ENCODE data around the gene CTSE. TPM values are rescaled to one million over a fixed set of nuclear protein-coding genes. Genes with fewer than 3 reads are reported as not detected.

CTSE gene
- total and polyA plus RNA-seq, 2 of the 13 experiments (the other 11 are each of a cell fraction or from before 2014, with no cell fraction given): 0.50 to 0.69 TPM

DNA sequence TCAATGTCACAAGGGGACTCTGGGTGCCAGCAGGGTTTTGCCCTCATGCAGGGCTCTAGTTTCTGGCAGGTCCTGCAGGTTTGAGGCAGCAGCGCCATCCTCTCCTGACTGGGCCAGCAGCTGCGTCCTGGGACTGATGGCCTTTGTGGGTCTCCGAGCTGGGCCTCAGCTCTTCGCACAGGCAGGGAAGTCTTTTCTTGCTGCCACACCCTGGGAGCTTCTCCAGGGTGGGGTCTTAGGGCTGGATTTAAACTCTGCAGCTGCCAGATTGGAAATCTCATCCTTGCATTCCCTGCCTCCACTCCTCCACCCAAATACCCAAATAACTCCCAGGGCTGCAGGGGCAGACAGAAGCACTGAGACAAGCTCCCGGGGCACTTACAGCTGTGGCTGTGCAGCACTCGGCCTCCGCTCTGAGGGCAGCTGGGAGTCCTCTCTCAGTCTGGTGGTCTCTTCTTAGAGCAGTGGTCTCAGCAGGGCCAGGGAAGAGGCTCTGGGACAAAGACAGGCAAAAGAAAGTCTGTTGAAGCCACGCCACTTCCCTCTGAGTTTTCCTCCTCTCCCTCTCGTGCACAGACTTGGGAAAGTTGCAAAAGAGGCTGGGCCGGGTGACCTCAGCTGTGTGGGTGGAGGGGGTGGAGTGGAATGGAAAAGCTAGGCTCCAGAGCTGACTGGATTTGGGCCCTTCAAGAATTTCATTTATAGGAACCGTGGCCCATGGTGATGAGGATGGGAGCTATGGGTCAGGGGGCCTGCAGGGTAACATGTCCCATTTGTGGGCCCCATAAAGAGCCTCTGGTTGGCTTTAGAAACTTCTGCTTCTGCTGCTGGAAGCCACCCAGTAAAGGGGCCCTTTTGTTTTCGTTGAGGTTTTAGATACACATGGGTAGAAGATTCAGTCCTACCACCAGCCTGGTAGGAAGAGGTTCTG is 20.6 kb downstream of the CTSE start, which contains the start of gene RAB7B:
TSS of gene RAB7B (minus strand) at position 525 of the 931 bp plus-strand sequence. CDS start 9,260 bp downstream, outside the sequence.
- BruUV-seq (replicated peaks): no TSS peak
- in situ Hi-C loops (cut with HindIII; ENCODE audit: extremely low pct_ligation_motif_present, low pct_unique_long_range_greater_than_20kb): no loop called here
- ChIA-PET CTCF (ENCODE audit: low intra/inter-chr PET ratio, low total read pairs) (no interaction called here), POLR2A (no interaction called here)
- Histone ChIP-seq H3K9ac (ENCODE audit: insufficient read depth, low read depth, low read length) (no peak within 1 kb of the TSS), H3K4me1 (ENCODE audit: insufficient read depth, low read length) (peaks cover 6% of the 10 kb centered on the region), H3K27ac (ENCODE audit: extremely low read length, insufficient read depth, low read length) (no peak within 1 kb of the TSS), H3K36me3 (replicated peaks in 1 of 2; ENCODE audit: control insufficient read depth in 1 of 2, insufficient read depth in 2 of 2, low read length in 2 of 2) (no peaks in the 10 kb centered on the region), H3K4me2 (ENCODE audit: low read depth, low read length) (peak within 1 kb of the TSS; percentile 42; the same call in 1 of the 2 replicates), H3K27me3 (ENCODE audit: control insufficient read depth in 1 of 2, insufficient read depth in 2 of 2, low read length in 2 of 2) (peaks cover 0 to 10% of the 10 kb centered on the region in 2 experiments; a peak in 3 of 5 replicates), H3K79me2 (ENCODE audit: insufficient read depth, low read length) (no peaks in the 10 kb centered on the region), H4K20me1 (ENCODE audit: insufficient read depth, low read length) (no peaks in the 10 kb centered on the region), H2AFZ (ENCODE audit: low read length) (no peak within 1 kb of the TSS), H3K4me3 (replicated peaks in 1 of 3; ENCODE audit: insufficient read depth in 1 of 3, low read depth in 2 of 3, low read length in 3 of 3) (no peak within 1 kb of the TSS), H3K9me3 (ENCODE audit: low read length) (no peaks in the 10 kb centered on the region)
- WGBS (ENCODE audit: low lambda C conversion rate): 30% methylated on average over 9 of the region's 12 CpGs
- intact Hi-C loops (cut with micrococcal nuclease; ENCODE audit: unreplicated experiment): no loop called here
- FAIRE-seq (no peak), DNase-seq (ENCODE audit: low spot score) (no peak), ATAC-seq (peak; percentile 72)
- no peak for TF ChIP-seq GTF3A (CRISPR knock-in tag; conservative IDR thresholded peaks at IDR 0.05)
- TF ChIP-seq ZNF18 (CRISPR knock-in tag; IDR thresholded peaks at IDR 0.05; ENCODE audit: insufficient replicate concordance): no peak
- peak; percentile 52 for TF ChIP-seq XRCC5 (optimal IDR thresholded peaks at IDR 0.05; ENCODE audit: low read length)
- TF ChIP-seq ZNF10 (CRISPR knock-in tag; IDR thresholded peaks at IDR 0.05; ENCODE audit: borderline replicate concordance, low read depth): no peak
- 0 out of 2 replicates have a peak, but pooled peaks have one; percentile 5 for TF ChIP-seq CEBPB (IDR thresholded peaks at IDR 0.05; ENCODE audit: borderline replicate concordance, low read depth, low read length)
- TF ChIP-seq AHR (CRISPR knock-in tag; IDR thresholded peaks at IDR 0.05): no peak
- TF ChIP-seq, protein P1, sequence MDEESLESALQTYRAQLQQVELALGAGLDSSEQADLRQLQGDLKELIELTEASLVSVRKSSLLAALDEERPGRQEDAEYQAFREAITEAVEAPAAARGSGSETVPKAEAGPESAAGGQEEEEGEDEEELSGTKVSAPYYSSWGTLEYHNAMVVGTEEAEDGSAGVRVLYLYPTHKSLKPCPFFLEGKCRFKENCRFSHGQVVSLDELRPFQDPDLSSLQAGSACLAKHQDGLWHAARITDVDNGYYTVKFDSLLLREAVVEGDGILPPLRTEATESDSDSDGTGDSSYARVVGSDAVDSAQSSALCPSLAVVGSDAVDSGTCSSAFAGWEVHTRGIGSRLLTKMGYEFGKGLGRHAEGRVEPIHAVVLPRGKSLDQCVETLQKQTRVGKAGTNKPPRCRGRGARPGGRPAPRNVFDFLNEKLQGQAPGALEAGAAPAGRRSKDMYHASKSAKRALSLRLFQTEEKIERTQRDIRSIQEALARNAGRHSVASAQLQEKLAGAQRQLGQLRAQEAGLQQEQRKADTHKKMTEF (CRISPR knock-in tag; IDR thresholded peaks at IDR 0.05): no peak
- TF ChIP-seq MXD1 (CRISPR knock-in tag; IDR thresholded peaks at IDR 0.05): no peak
- no peak for TF ChIP-seq HDAC1 (CRISPR knock-in tag; IDR thresholded peaks at IDR 0.05)
- TF ChIP-seq AKNA (CRISPR knock-in tag; IDR thresholded peaks at IDR 0.05; ENCODE audit: borderline replicate concordance): no peak
- no peak for TF ChIP-seq ISL2 (CRISPR knock-in tag; IDR thresholded peaks at IDR 0.05)
- no peak for TF ChIP-seq ZNF788 (CRISPR knock-in tag; IDR thresholded peaks at IDR 0.05; ENCODE audit: borderline replicate concordance)
- no peak for TF ChIP-seq NFYC (CRISPR knock-in tag; IDR thresholded peaks at IDR 0.05)

Measured in HepG2 (cell line).